VCaP (cell line): ENCODE data around the gene XRCC4.

Source experiments
- H3K27ac ChIP-seq: fragments of 450-650 bp; 2 replicates; pipeline ENCODE4 v1.5.1; 2017
- CTCF ChIP-seq: fragments of 450-650 bp; conservative IDR thresholded peaks from 2 replicates; pipeline ENCODE4 v1.5.1; 2017; ENCODE audit warnings: mild to moderate bottlenecking, moderate library complexity

The XRCC4 gene

DNA sequence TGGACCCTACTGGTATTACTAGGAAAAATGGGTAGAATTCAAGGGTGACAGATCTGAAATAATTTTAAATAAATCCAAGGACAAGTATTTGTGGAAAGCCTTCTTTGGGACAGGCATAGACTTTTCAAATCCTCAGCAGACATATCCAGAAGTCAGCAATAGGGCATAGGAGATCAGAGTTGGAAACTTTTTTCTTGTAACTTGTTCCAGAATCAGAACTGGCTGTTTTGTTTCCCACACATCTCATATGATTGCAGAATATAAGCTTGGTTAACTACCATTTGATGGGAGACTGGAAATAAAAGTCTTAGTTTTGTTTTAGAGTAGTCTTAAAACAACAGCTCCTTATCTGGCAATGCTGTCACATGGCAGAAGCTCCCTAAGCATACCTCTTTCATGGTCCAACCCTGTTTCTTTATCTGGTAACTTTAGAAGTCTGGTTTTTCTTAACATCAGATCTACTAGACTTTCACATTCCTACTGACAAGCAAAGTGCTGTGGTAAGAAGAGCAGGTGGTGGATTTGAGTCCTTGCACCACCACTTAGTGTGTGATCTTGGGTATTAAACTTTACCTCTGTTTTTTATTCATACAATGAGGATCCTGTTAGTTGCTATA is 25.1 kb downstream of the XRCC4 start:
- H3K27ac ChIP-seq = no peak overlapping the region
- TF ChIP-seq CTCF = no peak

DNA sequence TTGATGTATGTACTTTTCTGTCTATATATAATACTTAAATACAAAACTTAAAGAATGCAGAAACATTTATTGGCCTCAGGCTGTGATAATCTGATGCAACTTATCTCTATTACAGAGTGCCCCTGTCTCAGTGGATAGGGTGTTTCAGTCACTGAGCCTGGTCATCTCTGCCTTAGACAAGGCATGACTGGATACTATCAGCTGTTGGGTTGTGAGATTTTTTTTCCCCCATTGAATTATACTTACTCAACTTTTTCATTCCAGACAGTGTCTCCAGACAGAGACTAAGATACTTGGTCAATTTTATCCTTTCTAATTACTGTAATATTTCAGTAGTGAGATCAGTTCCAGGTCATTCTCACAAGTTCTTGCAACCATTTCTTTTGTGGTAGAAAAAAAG is 26.7 kb downstream of the XRCC4 start:
- TF ChIP-seq CTCF = no peak
- H3K27ac ChIP-seq = no peak overlapping the region

GRCh38 chr5:83107692-83108420 is 30.5 kb downstream of the XRCC4 start:
- no peak overlapping the region for H3K27ac ChIP-seq
- no peak for TF ChIP-seq CTCF

DNA sequence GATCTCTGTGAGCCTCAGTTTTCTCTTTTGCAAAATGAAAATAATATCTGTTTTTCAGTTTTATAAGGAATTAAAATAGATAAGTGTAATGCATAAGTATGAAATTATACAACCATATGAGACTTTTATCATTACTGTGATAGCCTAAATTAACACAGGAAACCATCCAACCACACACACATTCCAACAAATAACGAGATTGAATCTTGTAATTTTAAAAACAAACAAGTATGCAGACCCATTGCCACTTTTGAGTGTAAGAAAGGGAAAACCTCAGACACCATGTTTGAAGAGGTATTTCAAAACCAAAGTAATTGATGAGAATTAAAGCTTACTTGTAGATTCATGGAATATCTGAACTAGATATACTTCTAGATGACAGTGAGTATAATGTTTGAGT is 32.0 kb downstream of the XRCC4 start:
- no peak overlapping the region for H3K27ac ChIP-seq
- no peak for TF ChIP-seq CTCF

- no peak for TF ChIP-seq CTCF
Observed at GRCh38 chr5:83115816-83116215, 38.5 kb downstream of the XRCC4 start.

DNA sequence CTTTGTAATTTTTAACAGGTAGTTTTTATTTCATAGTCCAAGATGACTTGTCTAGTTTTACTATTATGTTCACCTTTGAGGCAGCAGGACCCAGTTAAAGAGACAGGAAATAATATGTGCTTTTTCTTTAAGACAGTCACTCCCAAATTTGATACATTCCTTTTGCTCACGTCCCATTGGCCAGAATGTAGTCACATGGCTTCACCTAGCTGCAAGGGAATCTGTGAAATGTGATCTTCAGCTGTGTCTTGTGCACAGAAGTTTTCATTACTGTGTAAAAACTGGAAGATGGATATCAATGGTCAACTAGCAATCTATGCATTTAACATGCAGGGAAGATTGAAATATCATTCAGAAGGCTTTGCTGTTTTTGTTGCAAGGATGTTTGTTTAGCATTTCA is 41.1 kb downstream of the XRCC4 start:
- TF ChIP-seq CTCF = no peak
- no peak overlapping the region for H3K27ac ChIP-seq

More at GRCh38 chr5:83115816-83116215, 38.5 kb downstream of the XRCC4 start:
- no peak overlapping the region for H3K27ac ChIP-seq

DNA sequence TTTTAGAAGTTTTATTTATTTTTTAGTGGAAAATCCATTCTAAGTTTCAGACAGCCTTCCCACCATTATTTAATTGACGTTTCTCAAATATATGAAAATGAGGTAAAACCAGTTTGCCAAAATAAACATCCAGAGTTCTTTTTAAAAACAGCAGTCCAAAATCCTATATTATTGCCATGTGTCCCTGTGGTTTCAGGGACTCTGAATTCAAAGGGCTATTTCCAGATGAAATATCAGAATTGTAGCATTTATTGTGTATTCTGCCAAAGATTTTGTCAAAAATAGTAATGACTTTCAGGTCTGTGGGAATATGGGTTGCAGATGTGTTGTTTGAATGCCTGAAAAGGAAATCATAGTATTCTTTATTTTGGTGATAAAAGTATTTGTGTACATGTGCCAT is 41.6 kb downstream of the XRCC4 start:
- H3K27ac ChIP-seq = no peak overlapping the region
- no peak for TF ChIP-seq CTCF
